K562 (cell line): Measurements from ENCODE around the gene CREB3L2. TPM values are rescaled to one million over a fixed set of nuclear protein-coding genes. Genes with fewer than 3 reads are reported as not detected.

Experiments
- CHCHD3 ChIP-seq: fragments of 250-450 bp; sonication (Bioruptor Pico); IDR thresholded peaks from 2 replicates; pipeline ENCODE4 v2.1.2; 2022; ENCODE audit warnings: mild to moderate bottlenecking
- CUX1 ChIP-seq: fragments of 200-800 bp; sonication (Bioruptor generic); IDR thresholded peaks from 2 replicates; pipeline ENCODE4 v1.6.1; 2016; ENCODE audit warnings: missing genetic modification characterization, missing compliant biosample characterization
- GTF2A2 ChIP-seq: IDR thresholded peaks from 2 replicates; pipeline ENCODE4 v1.6.1; 2016; ENCODE audit warnings: mild to moderate bottlenecking, missing genetic modification characterization, missing compliant biosample characterization
- HBP1 ChIP-seq: fragments of 450-650 bp; formaldehyde crosslinking; IDR thresholded peaks from 2 replicates; pipeline ENCODE4 v1.4.0; 2022; ENCODE audit warnings: missing genetic modification characterization
- HEY1 ChIP-seq: fragments of 250-450 bp; sonication (Bioruptor Pico); IDR thresholded peaks from 2 replicates; pipeline ENCODE4 v1.5.0; 2020; ENCODE audit warnings: mild to moderate bottlenecking, moderate library complexity, borderline replicate concordance
- HNRNPL ChIP-seq: fragments of 200-400 bp; formaldehyde crosslinking; IDR thresholded peaks from 2 replicates; pipeline ENCODE4 v1.6.1; 2017; ENCODE audit warnings: low read depth, mild to moderate bottlenecking, low read length
- MAX ChIP-seq: sonication (generic); formaldehyde crosslinking; IDR thresholded peaks from 2 replicates; pipeline ENCODE4 v1.9.0; 2022; ENCODE audit warnings: mild to moderate bottlenecking, missing genetic modification reagents
- RAD21 ChIP-seq, 2 experiments: fragments of 250-450 bp in 1 of 2; fragments of 450-650 bp in 1 of 2; sonication (Bioruptor Pico) in 1 of 2; formaldehyde crosslinking in 1 of 2; IDR thresholded peaks in 1 of 2; conservative IDR thresholded peaks in 1 of 2; 2 replicates each; pipeline versions ENCODE4 v1.4.0 to v1.8.0; 2020 to 2022; ENCODE audit warnings: mild to moderate bottlenecking in 2 of 2, moderate library complexity in 1 of 2
- RCOR1 ChIP-seq, 2 experiments: IDR thresholded peaks; 2 replicates each; pipeline ENCODE4 v1.6.1; 2012; ENCODE audit warnings: low read depth in 2 of 2, low read length in 2 of 2, borderline replicate concordance in 1 of 2, improper control_type of control experiment in 1 of 2
- STAT5A ChIP-seq: IDR thresholded peaks from 2 replicates; pipeline ENCODE4 v1.6.1; 2012; ENCODE audit warnings: low read length, inconsistent platforms, borderline replicate concordance
- TAL1 ChIP-seq: fragments of 450-650 bp; IDR thresholded peaks from 2 replicates; pipeline ENCODE4 v1.6.1; 2016; ENCODE audit warnings: mild to moderate bottlenecking
- ZEB2 ChIP-seq: fragments of 450-650 bp; IDR thresholded peaks from 2 replicates; pipeline ENCODE4 v1.6.1; 2016
- ZNF133 ChIP-seq: fragments of 250-450 bp; sonication (Bioruptor Pico); IDR thresholded peaks from 2 replicates; pipeline ENCODE4 v1.4.0; 2020; ENCODE audit warnings: mild to moderate bottlenecking
- ZNF589 ChIP-seq: fragments of 200-800 bp; sonication (Bioruptor generic); IDR thresholded peaks from 2 replicates; pipeline ENCODE4 v1.6.1; 2016; ENCODE audit warnings: low read depth, missing genetic modification characterization, missing compliant biosample characterization
- ZNF592 ChIP-seq: fragments of 450-650 bp; IDR thresholded peaks from 2 replicates; pipeline ENCODE4 v1.6.1; 2017; ENCODE audit warnings: antibody characterized with exemption, mild to moderate bottlenecking
- ZNF79 ChIP-seq: fragments of 250-450 bp; sonication (Bioruptor Pico); IDR thresholded peaks from 2 replicates; pipeline ENCODE4 v1.4.0; 2020; ENCODE audit warnings: low read depth, mild to moderate bottlenecking, moderate library complexity
- polyA plus RNA-seq, 8 experiments: library from polyadenylated mRNA; depleted of rRNA in 4 of 8; stranded (reverse) in 5 of 8; unstranded in 3 of 8; fragments of >200 nt; fragmentation: Nextera tagmentation in 2 of 8; fragmentation: Illumina TruSeq in 1 of 8; extraction: Ambion mirVana in 2 of 8; extraction: Trizol in 1 of 8; gene quantifications; 2 replicates each; pipeline versions ENCODE4 v1.2.1 to v1.2.3, GENCODE V29; 2011 to 2014; ENCODE audit warnings: inconsistent platforms in 1 of 8, missing spikeins in 1 of 8
- total RNA-seq, 7 experiments: library from RNA; depleted of rRNA in 6 of 7; stranded (reverse); fragments of >200 nt in 6 of 7; fragmentation: Illumina TruSeq in 2 of 7; extraction: Trizol in 2 of 7; gene quantifications; 2 replicates each; pipeline versions ENCODE4 v1.2.1 to v1.2.3, GENCODE V29; 2011 to 2021; ENCODE audit warnings: low replicate concordance in 1 of 7

Gene CREB3L2
- total and polyA plus RNA-seq, 9 of the 15 experiments (the other 6 are each of a cell fraction or from before 2014, with no cell fraction given), result 7.1 to 45.6 (median 15.8) TPM

- TF ChIP-seq MAX (CRISPR knock-in tag) (0 out of 2 replicates have a peak, but pooled peaks have one; percentile 19), HEY1 (CRISPR knock-in tag) (no peak), TAL1 (peak; percentile 73), CUX1 (CRISPR knock-in tag) (0 out of 2 replicates have a peak, but pooled peaks have one; percentile 6), CHCHD3 (CRISPR knock-in tag) (no peak), ZNF589 (CRISPR knock-in tag) (0 out of 2 replicates have a peak, but pooled peaks have one; percentile 59), HBP1 (CRISPR knock-in tag) (no peak), HNRNPL (no peak), ZNF133 (CRISPR knock-in tag) (no peak), RAD21 (CRISPR knock-in tag; conservative IDR thresholded peaks at IDR 0.05 in 1 of 2, IDR thresholded peaks at IDR 0.05 in 1 of 2) (0 out of 4 replicates have a peak, but pooled peaks of 1 of the 2 experiments have one; percentile 16), GTF2A2 (tag) (no peak), ZNF79 (no peak), ZNF592 (peak; percentile 67), RCOR1 (IDR thresholded peaks at IDR 0.05; ENCODE audit: borderline replicate concordance in 1 of 2, low read depth in 2 of 2, low read length in 2 of 2) (peak in 1 of 2 experiments; percentile 75; a peak in 1 of 4 replicates), STAT5A (peak; percentile 49; the same call in 1 of the 2 replicates), ZEB2 (peak; percentile 81)
Observed at GRCh38 chr7:137964824-137965545, 36.9 kb downstream of the CREB3L2 start (continued).
